ENCODE results near the gene PTTG1IP2.
"Not testable (repeated sequence)": the region's sequence is repeated elsewhere in the genome, so short reads cannot be mapped to it uniquely, and the experiment has no call there.

Gene PTTG1IP2

GRCh38 chr7:90469554-90469953, at the start of gene PTTG1IP2:
Gene PTTG1IP2 (plus strand): TSS chr7:90469639. CDS start chr7:90469787, 148 bp downstream.
- no peak for DNase-seq (ENCODE audit: low spot score)

- DNase-seq (ENCODE audit: low spot score): no peak
Measured at GRCh38 chr7:90421651-90422050, 47.8 kb upstream of the PTTG1IP2 start.

GRCh38 chr7:90424720-90425119, 44.7 kb upstream of the PTTG1IP2 start:
- DNase-seq (ENCODE audit: low spot score): no peak

- no peak for DNase-seq (ENCODE audit: low spot score)
Measured at GRCh38 chr7:90425376-90425775, 44.1 kb upstream of the PTTG1IP2 start.

- no peak for DNase-seq (ENCODE audit: low spot score)
Measured at GRCh38 chr7:90430614-90431460, 38.6 kb upstream of the PTTG1IP2 start.

GRCh38 chr7:90432752-90433151, 36.7 kb upstream of the PTTG1IP2 start:
- no peak for DNase-seq (ENCODE audit: low spot score)

GRCh38 chr7:90433221-90433620, 36.2 kb upstream of the PTTG1IP2 start:
- no peak for DNase-seq (ENCODE audit: low spot score)

GRCh38 chr7:90445633-90446032, 23.8 kb upstream of the PTTG1IP2 start:
- DNase-seq (ENCODE audit: low spot score): no peak

- DNase-seq (ENCODE audit: low spot score): no peak
Measured at GRCh38 chr7:90446137-90446899, 23.1 kb upstream of the PTTG1IP2 start.

GRCh38 chr7:90453259-90453891, 16.1 kb upstream of the PTTG1IP2 start:
- DNase-seq (ENCODE audit: low spot score): no peak

GRCh38 chr7:90453931-90454330, 15.5 kb upstream of the PTTG1IP2 start:
- no peak for DNase-seq (ENCODE audit: low spot score)

- peak; percentile 85 for DNase-seq (ENCODE audit: low spot score)
Measured at GRCh38 chr7:90455163-90456030, 14.0 kb upstream of the PTTG1IP2 start.

GRCh38 chr7:90458104-90458503, 11.3 kb upstream of the PTTG1IP2 start:
- DNase-seq (ENCODE audit: low spot score): no peak

GRCh38 chr7:90459888-90460287, 9.6 kb upstream of the PTTG1IP2 start:
- no peak for DNase-seq (ENCODE audit: low spot score)

GRCh38 chr7:90461219-90461618, 8.2 kb upstream of the PTTG1IP2 start:
- DNase-seq (ENCODE audit: low spot score): no peak

- not testable (repeated sequence) for DNase-seq (ENCODE audit: low spot score)
Measured at GRCh38 chr7:90463151-90463628, 6.2 kb upstream of the PTTG1IP2 start.

- DNase-seq (ENCODE audit: low spot score): no peak
Measured at GRCh38 chr7:90465816-90466215, 3.6 kb upstream of the PTTG1IP2 start.

GRCh38 chr7:90472805-90473540, 3.5 kb downstream of the PTTG1IP2 start:
- DNase-seq (ENCODE audit: low spot score): no peak

- no peak for DNase-seq (ENCODE audit: low spot score)
Measured at GRCh38 chr7:90473814-90474213, 4.4 kb downstream of the PTTG1IP2 start.

- DNase-seq (ENCODE audit: low spot score): no peak
Measured at GRCh38 chr7:90474284-90475210, 5.1 kb downstream of the PTTG1IP2 start.

Data from COLO829 (cell line).